ENCODE data around the gene AHCTF1.

Gene AHCTF1

GRCh38 chr1:246946366-246946765, 14.6 kb upstream of the AHCTF1 start:
- H3K14ac ChIP-seq (ENCODE audit: low read length in 2 of 2) = no peak overlapping the region
- no peak overlapping the region for H3K4ac ChIP-seq (ENCODE audit: low read depth in 1 of 2, low read length in 2 of 2)
- H3K4me3 ChIP-seq (ENCODE audit: insufficient read depth in 1 of 2, low read depth in 1 of 2, low read length in 2 of 2) = no peak overlapping the region
- H3K23ac ChIP-seq (ENCODE audit: low read length in 2 of 2) = no peak overlapping the region
- no peaks in the 10 kb centered on the region for H3K4me1 ChIP-seq (ENCODE audit: control insufficient read depth, insufficient read depth, low read depth, low read length)
- no peak overlapping the region for H3K18ac ChIP-seq (ENCODE audit: low read depth in 1 of 2, low read length in 2 of 2)
- H3K79me1 ChIP-seq (replicated peaks; ENCODE audit: low read length, poor library complexity, severe bottlenecking) = no peaks in the 10 kb centered on the region
- no peak overlapping the region for H3K9ac ChIP-seq (ENCODE audit: low read length)
- no peak overlapping the region for H2BK120ac ChIP-seq (ENCODE audit: low read depth, low read length)
- no peak overlapping the region for H2BK12ac ChIP-seq (ENCODE audit: low read length in 2 of 2)
- no peak overlapping the region for H2BK5ac ChIP-seq (ENCODE audit: low read depth, low read length, poor library complexity, severe bottlenecking)
- no peak overlapping the region for H3K27ac ChIP-seq (ENCODE audit: low read length, poor library complexity, severe bottlenecking)
- H3K27me3 ChIP-seq (ENCODE audit: control insufficient read depth in 1 of 2, insufficient read depth in 1 of 2, low read length in 2 of 2) = no peaks in the 10 kb centered on the region
- H2AFZ ChIP-seq (ENCODE audit: low read depth, low read length) = no peak overlapping the region
- no peak overlapping the region for H4K8ac ChIP-seq (ENCODE audit: low read length)
- H2AK5ac ChIP-seq (ENCODE audit: low read length, severe bottlenecking) = no peak overlapping the region
- H3K9me3 ChIP-seq (ENCODE audit: control insufficient read depth, low read length) = peaks cover 3% of the 10 kb centered on the region
- H2BK15ac ChIP-seq (ENCODE audit: low read depth, poor library complexity, severe bottlenecking) = no peak overlapping the region
- 91% methylated on average over 6 of the region's 6 CpGs for WGBS
- DNase-seq = no peak
- no peak overlapping the region for H4K91ac ChIP-seq (ENCODE audit: low read length)
- no peak overlapping the region for H3K4me2 ChIP-seq (ENCODE audit: low read length, poor library complexity, severe bottlenecking)
- no peaks in the 10 kb centered on the region for H3K36me3 ChIP-seq (ENCODE audit: control insufficient read depth in 1 of 2, insufficient read depth in 2 of 2, low read depth in 1 of 2, low read length in 2 of 2)

DNA sequence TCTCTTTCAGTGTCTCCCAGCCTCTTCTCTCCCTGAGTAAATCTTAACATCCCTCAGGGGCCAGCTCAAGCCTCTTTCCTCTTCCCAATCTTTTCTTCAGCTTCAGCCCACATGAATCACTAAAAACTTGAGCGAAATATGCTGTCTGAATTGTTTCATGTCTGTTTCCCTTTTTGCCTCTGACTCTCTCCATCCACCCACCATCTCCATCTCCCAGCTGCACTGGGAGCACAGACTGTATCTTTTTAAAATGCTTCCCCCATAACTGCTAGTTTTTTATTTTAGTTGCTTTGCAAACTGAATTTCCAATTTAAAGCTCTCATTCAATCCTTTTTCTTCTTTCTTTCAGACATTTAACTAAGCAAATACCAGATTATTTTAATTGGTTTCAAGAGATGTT, 3.0 kb upstream of the AHCTF1 start:
- Histone ChIP-seq H2BK120ac (ENCODE audit: low read depth, low read length) (no peak overlapping the region), H3K4me2 (ENCODE audit: low read length, poor library complexity, severe bottlenecking) (no peak overlapping the region), H3K23ac (ENCODE audit: low read length in 2 of 2) (no peak overlapping the region), H3K27ac (ENCODE audit: low read length, poor library complexity, severe bottlenecking) (no peak overlapping the region), H3K36me3 (ENCODE audit: control insufficient read depth in 1 of 2, insufficient read depth in 2 of 2, low read depth in 1 of 2, low read length in 2 of 2) (no peaks in the 10 kb centered on the region), H3K4me3 (ENCODE audit: insufficient read depth in 1 of 2, low read depth in 1 of 2, low read length in 2 of 2) (no peak overlapping the region), H4K8ac (ENCODE audit: low read length) (no peak overlapping the region), H3K4ac (ENCODE audit: low read depth in 1 of 2, low read length in 2 of 2) (no peak overlapping the region), H2BK12ac (ENCODE audit: low read length in 2 of 2) (no peak overlapping the region), H3K79me1 (replicated peaks; ENCODE audit: low read length, poor library complexity, severe bottlenecking) (no peaks in the 10 kb centered on the region), H3K4me1 (ENCODE audit: control insufficient read depth, insufficient read depth, low read depth, low read length) (peaks cover 3% of the 10 kb centered on the region), H3K27me3 (ENCODE audit: control insufficient read depth in 1 of 2, insufficient read depth in 1 of 2, low read length in 2 of 2) (no peaks in the 10 kb centered on the region), H3K18ac (ENCODE audit: low read depth in 1 of 2, low read length in 2 of 2) (no peak overlapping the region), H3K9ac (ENCODE audit: low read length) (no peak overlapping the region), H2BK15ac (ENCODE audit: low read depth, poor library complexity, severe bottlenecking) (no peak overlapping the region), H4K91ac (ENCODE audit: low read length) (no peak overlapping the region), H3K14ac (ENCODE audit: low read length in 2 of 2) (no peak overlapping the region), H3K9me3 (ENCODE audit: control insufficient read depth, low read length) (no peaks in the 10 kb centered on the region), H2AK5ac (ENCODE audit: low read length, severe bottlenecking) (no peak overlapping the region), H2AFZ (ENCODE audit: low read depth, low read length) (no peak overlapping the region), H2BK5ac (ENCODE audit: low read depth, low read length, poor library complexity, severe bottlenecking) (no peak overlapping the region)
- no peak for DNase-seq
- WGBS = 82% methylated on average over 1 of the region's 1 CpG

DNA sequence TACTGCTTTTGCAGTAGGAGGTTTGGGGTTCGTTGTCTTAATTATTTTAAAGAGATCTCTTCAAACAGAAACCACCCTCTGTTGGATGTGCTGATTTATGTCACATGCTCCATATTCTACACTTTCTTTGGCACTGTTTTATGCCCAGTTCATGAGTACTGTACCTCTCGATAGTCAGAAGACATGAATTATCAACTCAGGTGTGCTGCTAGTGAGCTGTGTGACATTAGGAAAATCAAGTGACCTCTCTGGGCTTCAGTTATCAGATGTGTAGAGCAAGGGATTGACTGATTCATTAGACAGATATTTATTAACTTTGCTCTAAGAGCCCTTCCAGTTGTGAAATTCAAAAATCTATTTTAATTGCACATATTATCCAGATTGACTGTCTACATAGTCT, 2.1 kb upstream of the AHCTF1 start:
- Histone ChIP-seq H3K4me1 (ENCODE audit: control insufficient read depth, insufficient read depth, low read depth, low read length) (peaks cover 3% of the 10 kb centered on the region), H3K79me1 (replicated peaks; ENCODE audit: low read length, poor library complexity, severe bottlenecking) (no peaks in the 10 kb centered on the region), H3K9ac (ENCODE audit: low read length) (no peak overlapping the region), H2BK15ac (ENCODE audit: low read depth, poor library complexity, severe bottlenecking) (no peak overlapping the region), H3K9me3 (ENCODE audit: control insufficient read depth, low read length) (no peaks in the 10 kb centered on the region), H3K36me3 (ENCODE audit: control insufficient read depth in 1 of 2, insufficient read depth in 2 of 2, low read depth in 1 of 2, low read length in 2 of 2) (peaks cover 0 to 3% of the 10 kb centered on the region in 2 experiments), H2AFZ (ENCODE audit: low read depth, low read length) (no peak overlapping the region), H3K4ac (ENCODE audit: low read depth in 1 of 2, low read length in 2 of 2) (no peak overlapping the region), H3K4me3 (ENCODE audit: insufficient read depth in 1 of 2, low read depth in 1 of 2, low read length in 2 of 2) (no peak overlapping the region), H2BK120ac (ENCODE audit: low read depth, low read length) (no peak overlapping the region), H3K4me2 (ENCODE audit: low read length, poor library complexity, severe bottlenecking) (no peak overlapping the region), H2BK12ac (ENCODE audit: low read length in 2 of 2) (no peak overlapping the region), H4K8ac (ENCODE audit: low read length) (no peak overlapping the region), H2BK5ac (ENCODE audit: low read depth, low read length, poor library complexity, severe bottlenecking) (no peak overlapping the region), H2AK5ac (ENCODE audit: low read length, severe bottlenecking) (no peak overlapping the region), H3K14ac (ENCODE audit: low read length in 2 of 2) (no peak overlapping the region), H3K23ac (ENCODE audit: low read length in 2 of 2) (no peak overlapping the region), H3K27me3 (ENCODE audit: control insufficient read depth in 1 of 2, insufficient read depth in 1 of 2, low read length in 2 of 2) (no peaks in the 10 kb centered on the region), H4K91ac (ENCODE audit: low read length) (no peak overlapping the region), H3K27ac (ENCODE audit: low read length, poor library complexity, severe bottlenecking) (no peak overlapping the region), H3K18ac (ENCODE audit: low read depth in 1 of 2, low read length in 2 of 2) (no peak overlapping the region)
- no peak for DNase-seq
- WGBS = 100% methylated on average over 1 of the region's 2 CpGs

- Histone ChIP-seq H3K79me1 (replicated peaks; ENCODE audit: low read length, poor library complexity, severe bottlenecking) (no peaks in the 10 kb centered on the region), H2BK15ac (ENCODE audit: low read depth, poor library complexity, severe bottlenecking) (no peak overlapping the region), H3K9ac (ENCODE audit: low read length) (peak overlapping the region; percentile 92), H4K8ac (ENCODE audit: low read length) (no peak overlapping the region), H3K27ac (ENCODE audit: low read length, poor library complexity, severe bottlenecking) (no peak overlapping the region), H2AFZ (ENCODE audit: low read depth, low read length) (peak overlapping the region; percentile 72), H3K27me3 (ENCODE audit: control insufficient read depth in 1 of 2, insufficient read depth in 1 of 2, low read length in 2 of 2) (no peaks in the 10 kb centered on the region), H2BK120ac (ENCODE audit: low read depth, low read length) (no peak overlapping the region), H3K14ac (ENCODE audit: low read length in 2 of 2) (no peak overlapping the region), H3K4me3 (ENCODE audit: insufficient read depth in 1 of 2, low read depth in 1 of 2, low read length in 2 of 2) (peak overlapping the region; percentile 87 to 99), H3K4me1 (ENCODE audit: control insufficient read depth, insufficient read depth, low read depth, low read length) (peaks cover 3% of the 10 kb centered on the region), H3K4ac (ENCODE audit: low read depth in 1 of 2, low read length in 2 of 2) (peak overlapping the region in 1 of 2 experiments; percentile 37), H2BK5ac (ENCODE audit: low read depth, low read length, poor library complexity, severe bottlenecking) (no peak overlapping the region), H3K23ac (ENCODE audit: low read length in 2 of 2) (no peak overlapping the region), H4K91ac (ENCODE audit: low read length) (no peak overlapping the region), H2BK12ac (ENCODE audit: low read length in 2 of 2) (no peak overlapping the region), H3K18ac (ENCODE audit: low read depth in 1 of 2, low read length in 2 of 2) (no peak overlapping the region), H3K36me3 (ENCODE audit: control insufficient read depth in 1 of 2, insufficient read depth in 2 of 2, low read depth in 1 of 2, low read length in 2 of 2) (peaks cover 3 to 5% of the 10 kb centered on the region in 2 experiments), H3K4me2 (ENCODE audit: low read length, poor library complexity, severe bottlenecking) (peak overlapping the region; percentile 95), H3K9me3 (ENCODE audit: control insufficient read depth, low read length) (no peaks in the 10 kb centered on the region), H2AK5ac (ENCODE audit: low read length, severe bottlenecking) (no peak overlapping the region)
- DNase-seq = no peak
- 8% methylated on average over 5 of the region's 8 CpGs for WGBS
Measured at GRCh38 chr1:246932366-246932700, 585 bp upstream of the AHCTF1 start.
